GM12872 (cell line): ENCODE results near the gene UPP1.

Experiments used
- CTCF ChIP-seq: IDR thresholded peaks from 3 replicates; pipeline ENCODE4 v1.5.1; 2011; ENCODE audit warnings: low read depth, mild to moderate bottlenecking, low read length, moderate library complexity; ENCODE audit not compliant: insufficient read depth

The UPP1 gene

DNA sequence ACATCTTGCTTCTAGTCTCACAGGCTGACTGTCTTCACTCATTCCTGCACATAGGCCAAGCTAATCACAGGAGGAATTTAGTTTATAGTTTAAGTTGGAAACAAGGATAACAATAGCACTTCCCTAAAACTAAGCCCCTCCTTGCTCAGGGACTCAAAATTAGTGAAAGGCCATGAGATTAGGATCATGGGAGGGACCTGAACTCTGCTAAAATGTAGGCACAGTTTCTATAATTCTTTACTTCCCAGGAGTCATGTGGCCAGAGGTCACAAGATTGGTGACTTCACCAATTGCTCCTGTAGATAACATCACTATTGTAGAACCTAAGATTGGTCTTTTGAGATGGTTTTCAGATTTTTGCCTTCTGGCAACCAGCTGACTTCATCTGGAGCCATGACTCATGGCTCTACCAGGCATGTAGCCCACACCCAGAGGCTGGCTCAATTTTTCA is 14.8 kb upstream of the UPP1 start:
- TF ChIP-seq CTCF, result no peak

DNA sequence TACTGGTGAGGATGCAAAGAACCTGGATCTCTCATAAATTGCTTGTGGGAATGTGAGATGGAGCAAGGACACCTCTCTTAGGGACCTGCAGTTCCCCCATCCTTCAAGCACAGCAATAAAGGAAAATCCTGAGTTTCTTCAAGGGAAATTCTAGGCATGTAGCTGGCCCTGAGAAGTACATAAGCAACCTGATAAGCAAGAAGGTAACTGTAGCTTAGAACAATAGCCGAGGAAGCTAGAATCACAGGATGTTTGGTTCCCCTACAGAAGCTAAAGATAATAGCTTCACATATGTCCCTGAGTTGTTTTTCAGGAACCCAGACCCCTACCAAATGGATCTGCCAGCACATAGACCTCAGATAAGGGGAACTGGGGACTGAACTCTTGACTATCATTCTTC is 11.6 kb upstream of the UPP1 start:
- TF ChIP-seq CTCF, result no peak

DNA sequence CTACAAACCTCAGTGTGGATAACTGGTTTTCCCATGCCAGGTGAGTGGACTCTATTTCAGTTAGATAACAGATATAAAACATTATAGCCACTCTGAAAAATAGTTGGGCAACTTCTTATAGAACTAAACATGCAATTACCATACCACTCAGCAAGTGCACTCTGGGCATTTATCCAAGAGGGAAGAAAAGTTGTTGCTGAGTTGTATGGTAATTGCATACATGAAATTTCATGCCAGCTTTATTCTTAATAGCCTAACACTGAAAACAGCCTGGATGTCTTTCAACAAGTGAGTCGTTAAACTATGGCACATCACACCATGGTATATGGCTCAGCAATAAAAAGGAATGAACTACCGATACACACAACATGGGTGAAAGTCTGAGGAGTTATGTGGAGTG is 10.6 kb upstream of the UPP1 start:
- no peak for TF ChIP-seq CTCF

DNA sequence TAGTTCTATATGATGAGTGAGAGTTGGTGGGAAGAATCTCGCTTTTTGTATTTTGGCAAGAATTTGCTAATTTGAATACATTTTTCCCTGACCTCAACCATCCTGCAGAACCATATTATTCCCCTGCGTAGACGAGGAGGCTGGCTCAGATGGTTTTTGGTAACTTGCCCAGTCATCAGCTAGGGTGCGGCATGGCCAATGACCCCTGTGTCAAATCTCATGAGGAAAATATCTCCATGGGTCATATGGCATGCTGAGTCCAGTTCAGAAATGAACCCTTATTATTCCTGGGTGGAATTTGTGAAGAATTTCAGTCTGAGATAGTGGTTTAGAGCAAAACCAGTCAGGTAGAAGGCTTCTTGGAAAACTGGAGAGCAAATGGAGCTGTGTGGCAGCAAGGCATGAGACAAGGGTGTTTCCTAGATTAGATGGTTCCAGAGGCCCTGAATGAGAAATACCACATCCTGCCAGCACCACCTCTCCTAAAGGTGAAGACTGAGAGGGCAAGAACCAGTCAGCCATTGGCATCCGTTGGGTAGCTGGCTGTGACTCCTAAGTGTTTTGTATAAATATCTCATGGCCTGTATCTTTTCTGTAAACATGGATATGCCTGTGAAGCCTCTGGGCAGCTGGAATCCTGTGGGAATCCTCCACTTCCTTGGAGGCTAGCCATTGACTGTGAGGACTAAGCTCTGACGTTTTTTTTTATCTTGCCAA is 5.8 kb upstream of the UPP1 start:
- TF ChIP-seq CTCF, result no peak

DNA sequence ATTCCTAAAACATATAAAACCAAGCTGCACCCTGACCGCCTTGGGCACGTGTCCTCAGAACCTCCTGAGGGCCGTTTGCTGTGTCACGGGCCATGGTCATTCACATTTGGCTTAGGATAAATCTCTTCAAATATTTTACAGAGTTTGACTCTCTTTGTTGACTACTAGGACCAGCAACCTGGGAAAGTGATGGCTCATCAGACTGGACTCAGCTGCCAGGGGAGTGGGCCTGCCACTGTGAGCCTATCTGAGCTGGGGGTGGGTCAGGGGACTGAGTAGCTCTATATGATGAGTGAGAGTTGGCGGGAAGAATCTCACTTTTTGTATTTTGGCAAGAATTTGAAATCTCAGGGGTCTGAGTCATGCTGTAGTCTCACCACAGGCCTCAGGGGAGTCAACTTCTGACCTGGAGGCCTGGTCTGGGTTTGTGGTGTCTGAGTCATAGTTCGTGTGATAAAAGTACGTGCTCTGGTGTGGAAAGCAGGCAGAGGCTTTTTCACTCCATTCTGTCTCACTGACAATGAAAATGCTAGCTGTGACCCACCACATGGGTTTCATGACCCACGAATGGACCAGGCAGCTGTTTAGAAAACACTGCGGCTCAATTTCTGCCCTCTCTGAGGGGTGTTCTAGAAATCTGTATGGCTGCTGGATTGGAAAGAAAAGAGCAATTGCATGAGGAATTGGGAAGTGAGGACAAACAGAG is 4.2 kb upstream of the UPP1 start:
- TF ChIP-seq CTCF, result no peak

GRCh38 chr7:48085433-48085791 is 3.7 kb upstream of the UPP1 start:
- no peak for TF ChIP-seq CTCF

DNA sequence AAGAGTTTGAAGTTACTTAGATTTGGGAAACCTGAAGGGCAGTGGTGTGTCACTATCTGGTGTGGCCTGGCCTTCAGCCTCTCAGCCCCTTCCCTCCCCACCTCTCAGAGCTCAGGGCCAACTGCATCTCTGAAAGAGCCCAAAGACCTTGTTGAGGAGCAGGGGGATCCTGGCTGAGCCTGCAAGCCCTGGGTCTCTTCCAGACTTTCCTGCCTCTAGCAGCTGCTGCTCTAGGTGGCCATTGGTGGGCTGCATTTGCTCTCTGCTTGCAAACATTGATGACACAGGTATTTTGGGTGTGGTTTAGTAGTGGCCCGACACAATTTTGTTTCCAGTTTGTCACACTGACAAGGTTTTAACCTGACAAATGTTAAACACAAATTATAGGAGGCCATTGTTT is 3.1 kb upstream of the UPP1 start:
- no peak for TF ChIP-seq CTCF
